Measurements from ENCODE around the gene RBM38.

Gene RBM38

DNA sequence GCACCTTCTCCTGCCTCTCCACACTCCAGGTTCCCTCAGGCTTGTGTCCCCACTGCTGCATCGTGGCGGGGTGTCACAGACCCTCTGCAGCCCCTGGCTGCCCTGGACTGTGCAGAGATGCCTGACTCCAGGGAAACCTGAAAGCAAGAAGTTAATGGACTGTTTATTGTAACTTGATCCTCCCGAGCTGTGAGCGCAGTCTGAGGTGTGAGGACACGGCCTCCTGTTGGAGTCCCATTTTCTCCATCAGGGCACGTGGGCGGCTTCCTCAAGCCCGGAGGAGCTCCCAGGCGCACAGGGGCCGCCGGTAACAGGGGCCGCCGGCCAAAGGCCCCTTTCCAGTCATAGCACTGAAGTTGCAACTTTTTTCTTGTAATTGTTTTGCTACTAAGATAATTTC lies 16.9 kb downstream of the RBM38 start (continued):
- TF ChIP-seq, protein P1, sequence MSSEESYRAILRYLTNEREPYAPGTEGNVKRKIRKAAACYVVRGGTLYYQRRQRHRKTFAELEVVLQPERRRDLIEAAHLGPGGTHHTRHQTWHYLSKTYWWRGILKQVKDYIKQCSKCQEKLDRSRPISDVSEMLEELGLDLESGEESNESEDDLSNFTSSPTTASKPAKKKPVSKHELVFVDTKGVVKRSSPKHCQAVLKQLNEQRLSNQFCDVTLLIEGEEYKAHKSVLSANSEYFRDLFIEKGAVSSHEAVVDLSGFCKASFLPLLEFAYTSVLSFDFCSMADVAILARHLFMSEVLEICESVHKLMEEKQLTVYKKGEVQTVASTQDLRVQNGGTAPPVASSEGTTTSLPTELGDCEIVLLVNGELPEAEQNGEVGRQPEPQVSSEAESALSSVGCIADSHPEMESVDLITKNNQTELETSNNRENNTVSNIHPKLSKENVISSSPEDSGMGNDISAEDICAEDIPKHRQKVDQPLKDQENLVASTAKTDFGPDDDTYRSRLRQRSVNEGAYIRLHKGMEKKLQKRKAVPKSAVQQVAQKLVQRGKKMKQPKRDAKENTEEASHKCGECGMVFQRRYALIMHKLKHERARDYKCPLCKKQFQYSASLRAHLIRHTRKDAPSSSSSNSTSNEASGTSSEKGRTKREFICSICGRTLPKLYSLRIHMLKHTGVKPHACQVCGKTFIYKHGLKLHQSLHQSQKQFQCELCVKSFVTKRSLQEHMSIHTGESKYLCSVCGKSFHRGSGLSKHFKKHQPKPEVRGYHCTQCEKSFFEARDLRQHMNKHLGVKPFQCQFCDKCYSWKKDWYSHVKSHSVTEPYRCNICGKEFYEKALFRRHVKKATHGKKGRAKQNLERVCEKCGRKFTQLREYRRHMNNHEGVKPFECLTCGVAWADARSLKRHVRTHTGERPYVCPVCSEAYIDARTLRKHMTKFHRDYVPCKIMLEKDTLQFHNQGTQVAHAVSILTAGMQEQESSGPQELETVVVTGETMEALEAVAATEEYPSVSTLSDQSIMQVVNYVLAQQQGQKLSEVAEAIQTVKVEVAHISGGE (tag by site-specific recombination; conservative IDR thresholded peaks at IDR 0.05; ENCODE audit: low read depth) = no peak
- TF ChIP-seq ZNF214 (tag by site-specific recombination; IDR thresholded peaks at IDR 0.05; ENCODE audit: borderline replicate concordance) (no peak), ZNF202 (tag by site-specific recombination; IDR thresholded peaks at IDR 0.05; ENCODE audit: borderline replicate concordance) (no peak), SCRT2 (tag by site-specific recombination; IDR thresholded peaks at IDR 0.05) (peak; percentile 70), TRIM28 (IDR thresholded peaks at IDR 0.05; ENCODE audit: borderline replicate concordance, low read length) (peak; percentile 67), ZNF174 (tag by site-specific recombination; IDR thresholded peaks at IDR 0.05) (no peak)

DNA sequence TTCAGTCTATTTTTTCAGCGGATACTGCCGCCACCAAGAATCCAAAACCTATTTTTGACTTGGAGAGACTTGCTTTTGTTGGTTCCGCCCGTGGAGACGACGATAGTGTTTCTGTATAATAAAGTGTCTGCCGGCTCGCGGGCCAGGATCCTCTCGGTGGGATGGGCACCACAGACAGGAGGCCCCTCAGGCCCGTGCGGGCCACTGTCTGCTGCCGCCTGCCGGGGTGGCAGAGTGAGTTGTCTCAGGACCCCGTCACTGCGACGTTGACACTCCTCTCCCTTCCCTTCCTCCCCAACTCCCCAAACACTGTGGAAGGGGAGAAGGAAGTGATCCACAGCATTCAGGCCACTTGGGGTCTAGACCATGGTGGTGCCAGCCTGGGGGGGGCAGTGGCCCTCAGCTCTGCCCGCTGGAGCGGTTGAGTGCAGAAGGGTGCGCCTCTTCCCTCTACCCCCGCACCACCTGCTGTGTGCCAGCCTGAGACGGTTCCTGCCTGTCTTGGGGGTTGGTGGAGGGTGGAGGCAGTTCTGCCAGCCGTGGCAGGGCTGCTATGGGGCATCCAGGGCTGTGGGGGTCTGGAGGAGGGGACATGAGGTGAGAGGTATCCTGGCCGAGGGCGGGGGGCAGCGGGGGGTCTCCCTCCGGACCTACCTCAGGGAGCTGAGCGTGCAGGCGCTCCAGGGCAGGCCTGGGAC lies 17.5 kb downstream of the RBM38 start:
- no peak overlapping the region for H3K27ac ChIP-seq (ENCODE audit: extremely low read depth, low read depth, low read length)
- peaks cover 0 to 58% of the 10 kb centered on the region in 2 experiments; a peak in 2 of 3 replicates for H3K36me3 ChIP-seq (ENCODE audit: control insufficient read depth in 2 of 2, insufficient read depth in 1 of 2, low read length in 2 of 2)
- TF ChIP-seq ZBTB48 (tag by site-specific recombination; IDR thresholded peaks at IDR 0.05) = no peak
- TF ChIP-seq GLIS2 (tag by site-specific recombination; IDR thresholded peaks at IDR 0.05) = peak; percentile 35; the same call in 1 of the 2 replicates
- H3K9me3 ChIP-seq (ENCODE audit: control insufficient read depth, insufficient read depth, low read depth, low read length) = no peaks in the 10 kb centered on the region
- ChIA-PET CTCF (no interaction called here), POLR2A (no interaction called here)
- no peak overlapping the region for H3K4me3 ChIP-seq (ENCODE audit: low read depth, low read length)
- H3K4me1 ChIP-seq (ENCODE audit: control insufficient read depth, insufficient read depth, low read length) = no peaks in the 10 kb centered on the region; the same call in 1 of the 2 replicates

DNA sequence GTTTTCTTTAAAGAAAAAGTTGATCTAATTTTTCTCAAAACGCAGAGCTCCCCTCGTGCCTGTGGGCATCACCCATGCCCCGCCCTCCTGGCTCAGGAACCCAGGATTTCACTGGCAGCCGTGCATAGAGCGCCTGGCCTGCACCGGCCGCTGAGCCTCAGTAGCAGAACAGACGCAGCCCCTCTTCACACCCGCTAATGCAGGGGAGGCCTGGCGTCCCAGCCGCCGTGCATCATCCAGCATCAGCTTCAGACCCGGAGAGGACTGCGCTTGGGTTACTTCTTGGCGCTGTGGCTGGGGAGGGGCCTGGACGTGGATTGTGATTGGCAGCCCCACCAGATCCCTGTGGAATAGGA lies 18.1 kb downstream of the RBM38 start:
- no peaks in the 10 kb centered on the region; the same call in 1 of the 2 replicates for H3K4me1 ChIP-seq (ENCODE audit: control insufficient read depth, insufficient read depth, low read length)
- POLR2A ChIA-PET = no interaction called here
- TF ChIP-seq, protein P2, sequence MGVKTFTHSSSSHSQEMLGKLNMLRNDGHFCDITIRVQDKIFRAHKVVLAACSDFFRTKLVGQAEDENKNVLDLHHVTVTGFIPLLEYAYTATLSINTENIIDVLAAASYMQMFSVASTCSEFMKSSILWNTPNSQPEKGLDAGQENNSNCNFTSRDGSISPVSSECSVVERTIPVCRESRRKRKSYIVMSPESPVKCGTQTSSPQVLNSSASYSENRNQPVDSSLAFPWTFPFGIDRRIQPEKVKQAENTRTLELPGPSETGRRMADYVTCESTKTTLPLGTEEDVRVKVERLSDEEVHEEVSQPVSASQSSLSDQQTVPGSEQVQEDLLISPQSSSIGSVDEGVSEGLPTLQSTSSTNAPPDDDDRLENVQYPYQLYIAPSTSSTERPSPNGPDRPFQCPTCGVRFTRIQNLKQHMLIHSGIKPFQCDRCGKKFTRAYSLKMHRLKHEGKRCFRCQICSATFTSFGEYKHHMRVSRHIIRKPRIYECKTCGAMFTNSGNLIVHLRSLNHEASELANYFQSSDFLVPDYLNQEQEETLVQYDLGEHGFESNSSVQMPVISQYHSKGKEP (tag by site-specific recombination; IDR thresholded peaks at IDR 0.05) = peak; percentile 54
- TF ChIP-seq, protein P3, sequence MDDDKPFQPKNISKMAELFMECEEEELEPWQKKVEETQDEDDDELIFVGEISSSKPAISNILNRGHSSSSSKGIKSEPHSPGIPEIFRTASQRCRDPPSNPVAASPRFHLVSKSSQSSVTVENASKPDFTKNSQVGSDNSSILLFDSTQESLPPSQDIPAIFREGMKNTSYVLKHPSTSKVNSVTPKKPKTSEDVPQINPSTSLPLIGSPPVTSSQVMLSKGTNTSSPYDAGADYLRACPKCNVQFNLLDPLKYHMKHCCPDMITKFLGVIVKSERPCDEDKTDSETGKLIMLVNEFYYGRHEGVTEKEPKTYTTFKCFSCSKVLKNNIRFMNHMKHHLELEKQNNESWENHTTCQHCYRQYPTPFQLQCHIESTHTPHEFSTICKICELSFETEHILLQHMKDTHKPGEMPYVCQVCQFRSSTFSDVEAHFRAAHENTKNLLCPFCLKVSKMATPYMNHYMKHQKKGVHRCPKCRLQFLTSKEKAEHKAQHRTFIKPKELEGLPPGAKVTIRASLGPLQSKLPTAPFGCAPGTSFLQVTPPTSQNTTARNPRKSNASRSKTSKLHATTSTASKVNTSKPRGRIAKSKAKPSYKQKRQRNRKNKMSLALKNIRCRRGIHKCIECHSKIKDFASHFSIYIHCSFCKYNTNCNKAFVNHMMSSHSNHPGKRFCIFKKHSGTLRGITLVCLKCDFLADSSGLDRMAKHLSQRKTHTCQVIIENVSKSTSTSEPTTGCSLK (tag by site-specific recombination; IDR thresholded peaks at IDR 0.05) = no peak
- H3K36me3 ChIP-seq (ENCODE audit: control insufficient read depth in 2 of 2, insufficient read depth in 1 of 2, low read length in 2 of 2) = peaks cover 0 to 52% of the 10 kb centered on the region in 2 experiments; a peak in 2 of 3 replicates
- no peak overlapping the region for H3K4me3 ChIP-seq (ENCODE audit: low read depth, low read length)
- no peaks in the 10 kb centered on the region for H3K9me3 ChIP-seq (ENCODE audit: control insufficient read depth, insufficient read depth, low read depth, low read length)
- H3K27ac ChIP-seq (ENCODE audit: extremely low read depth, low read depth, low read length) = no peak overlapping the region
- CTCF ChIA-PET = no interaction called here

DNA sequence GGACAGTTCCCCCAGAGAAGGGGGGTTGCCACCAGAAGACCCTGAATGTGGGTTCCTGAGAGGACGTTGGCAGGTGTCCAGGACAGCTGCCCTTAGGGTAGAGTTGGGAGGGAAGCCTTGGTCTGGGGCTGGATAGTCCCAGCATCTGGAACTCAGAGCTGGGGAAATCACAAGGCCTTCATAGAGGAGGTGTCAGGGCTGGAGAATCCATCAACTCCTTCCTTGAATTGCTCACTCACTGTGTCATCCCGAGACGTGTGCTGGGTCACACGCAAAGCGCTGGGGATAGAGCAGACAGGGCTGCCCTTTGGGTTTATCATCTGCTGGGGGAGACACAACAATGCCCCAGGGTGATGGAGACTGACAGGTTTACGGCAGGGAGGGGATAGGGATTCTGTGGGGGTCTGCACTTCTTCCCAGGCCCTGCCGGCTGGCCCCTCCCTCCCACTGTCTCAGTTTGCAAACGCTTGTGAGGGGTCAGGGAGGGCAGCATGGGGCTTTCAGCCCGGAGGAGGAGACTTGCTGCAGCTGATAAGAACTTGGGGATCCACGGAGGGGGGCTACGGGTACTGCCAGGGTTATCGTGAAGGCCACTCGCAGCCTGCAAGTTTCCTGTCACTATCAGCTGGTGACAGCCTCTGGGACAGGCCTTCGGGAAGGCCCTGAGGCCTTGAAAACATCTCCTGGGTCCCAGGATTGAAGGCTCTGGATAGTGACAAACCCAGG lies 18.6 kb downstream of the RBM38 start:
- Histone ChIP-seq H3K9me3 (ENCODE audit: control insufficient read depth, insufficient read depth, low read depth, low read length) (no peaks in the 10 kb centered on the region), H3K4me3 (ENCODE audit: low read depth, low read length) (no peak overlapping the region), H3K27ac (ENCODE audit: extremely low read depth, low read depth, low read length) (no peak overlapping the region), H3K4me1 (ENCODE audit: control insufficient read depth, insufficient read depth, low read length) (no peaks in the 10 kb centered on the region; the same call in 1 of the 2 replicates), H3K36me3 (ENCODE audit: control insufficient read depth in 2 of 2, insufficient read depth in 1 of 2, low read length in 2 of 2) (peaks cover 0 to 47% of the 10 kb centered on the region in 2 experiments; a peak in 2 of 3 replicates)
- TF ChIP-seq ZNF555 (tag by site-specific recombination; conservative IDR thresholded peaks at IDR 0.05) = no peak
- TF ChIP-seq ZNF561 (tag by site-specific recombination; IDR thresholded peaks at IDR 0.05; ENCODE audit: borderline replicate concordance) = no peak
- TF ChIP-seq, protein P4, sequence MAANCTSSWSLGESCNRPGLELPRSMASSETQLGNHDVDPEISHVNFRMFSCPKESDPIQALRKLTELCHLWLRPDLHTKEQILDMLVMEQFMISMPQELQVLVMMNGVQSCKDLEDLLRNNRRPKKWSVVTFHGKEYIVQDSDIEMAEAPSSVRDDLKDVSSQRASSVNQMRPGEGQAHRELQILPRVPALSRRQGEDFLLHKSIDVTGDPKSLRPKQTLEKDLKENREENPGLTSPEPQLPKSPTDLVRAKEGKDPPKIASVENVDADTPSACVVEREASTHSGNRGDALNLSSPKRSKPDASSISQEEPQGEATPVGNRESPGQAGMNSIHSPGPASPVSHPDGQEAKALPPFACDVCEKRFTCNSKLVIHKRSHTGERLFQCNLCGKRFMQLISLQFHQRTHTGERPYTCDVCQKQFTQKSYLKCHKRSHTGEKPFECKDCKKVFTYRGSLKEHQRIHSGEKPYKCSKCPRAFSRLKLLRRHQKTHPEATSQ (tag by site-specific recombination; IDR thresholded peaks at IDR 0.05) = no peak
- no peak for TF ChIP-seq ZNF529 (tag by site-specific recombination; IDR thresholded peaks at IDR 0.05; ENCODE audit: insufficient replicate concordance)
- TF ChIP-seq SALL2 (tag by site-specific recombination; IDR thresholded peaks at IDR 0.05; ENCODE audit: borderline replicate concordance) = no peak
- TF ChIP-seq ZNF830 (tag by site-specific recombination; IDR thresholded peaks at IDR 0.05; ENCODE audit: low read depth) = no peak
- no peak for TF ChIP-seq EGR2 (tag by site-specific recombination; IDR thresholded peaks at IDR 0.05; ENCODE audit: low read depth)
- TF ChIP-seq ZNF791 (tag by site-specific recombination; IDR thresholded peaks at IDR 0.05) = no peak
- POLR2A ChIA-PET = no interaction called here
- CTCF ChIA-PET = no interaction called here
